Activated CD4-positive, alpha-beta memory T cell treated with anti-CD3 and anti-CD28 coated beads, Interleukin-2, amount 10 ng/mL, durations not matched to agents 7 days and 5 days (primary cell): Measurements from ENCODE around the gene RARRES2. TPM values are rescaled to one million over a fixed set of nuclear protein-coding genes. Genes with fewer than 3 reads are reported as not detected.

Experiments
- CTCF ChIA-PET: fragments of 350-600 bp; sonication (Branson Sonifier 250); formaldehyde crosslinking; loops from one replicate; lab custom pipeline; 2021; ENCODE audit warnings: antibody characterized with exemption, inconsistent platforms; lab: Charles Lee
- POLR2A ChIA-PET: fragments of 350-600 bp; sonication (Branson Sonifier 250); formaldehyde crosslinking; loops from one replicate; lab custom pipeline; 2021; ENCODE audit warnings: antibody characterized with exemption; lab: Charles Lee
- DNase-seq: peaks from one replicate; pipeline ENCODE4 v3.0.0-alpha.2; 2020
- H3K27ac Mint-ChIP-seq: one replicate; pipeline ENCODE4 v1.8.0; 2021; ENCODE audit warnings: mild to moderate bottlenecking, mixed read lengths
- H3K27me3 Mint-ChIP-seq: one replicate; pipeline ENCODE4 v1.8.0; 2021; ENCODE audit warnings: mixed read lengths
- H3K36me3 Mint-ChIP-seq: one replicate; pipeline ENCODE4 v1.8.0; 2021; ENCODE audit warnings: low read depth, mixed read lengths
- H3K4me1 Mint-ChIP-seq: one replicate; pipeline ENCODE4 v1.8.0; 2021; ENCODE audit warnings: mixed read lengths
- H3K4me3 Mint-ChIP-seq: one replicate; pipeline ENCODE4 v1.8.0; 2021; ENCODE audit warnings: mild to moderate bottlenecking, mixed read lengths
- H3K9me3 Mint-ChIP-seq: one replicate; pipeline ENCODE4 v1.8.0; 2021; ENCODE audit warnings: mixed read lengths
- total RNA-seq, 2 experiments: library from RNA; stranded (reverse); gene quantifications; one replicate each; pipeline ENCODE4 v1.2.3, GENCODE V29; 2021

RARRES2 gene
- total RNA-seq, 2 experiments from 2014 or later = not detected

- no peak overlapping the region for H3K4me3 Mint-ChIP-seq
- DNase-seq = no peak
- H3K27ac Mint-ChIP-seq = no peak overlapping the region
- no peaks in the 10 kb centered on the region for H3K27me3 Mint-ChIP-seq
- H3K9me3 Mint-ChIP-seq = no peaks in the 10 kb centered on the region
- H3K4me1 Mint-ChIP-seq = peaks cover 38% of the 10 kb centered on the region
- H3K36me3 Mint-ChIP-seq = peaks cover 5% of the 10 kb centered on the region
- ChIA-PET POLR2A (interaction anchor here (1.1 to 5.1 kb wide), 3 partner anchors 8 to 40 kb away, joined by 4 to 47 read pairs (median 4); partner anchors contain the start of gene ZNF775), CTCF (interaction anchor here (0.8 to 2.3 kb wide), 7 partner anchors 8 to 52 kb away, joined by 3 to 7 read pairs (median 3); no protein-coding TSS in a partner anchor)
Observed at GRCh38 chr7:150365673-150366398, 24.4 kb upstream of the RARRES2 start.

GRCh38 chr7:150365194-150365593 is 23.8 kb upstream of the RARRES2 start:
- POLR2A ChIA-PET = no interaction called here
- no peak overlapping the region for H3K27ac Mint-ChIP-seq
- CTCF ChIA-PET = interaction anchor here (1.0 to 1.6 kb wide), 3 partner anchors 10 to 13 kb away, joined by 3 to 7 read pairs (median 4); no protein-coding TSS in a partner anchor
- H3K4me1 Mint-ChIP-seq = peaks cover 31% of the 10 kb centered on the region
- DNase-seq = no peak
- H3K27me3 Mint-ChIP-seq = no peaks in the 10 kb centered on the region
- no peaks in the 10 kb centered on the region for H3K9me3 Mint-ChIP-seq
- H3K36me3 Mint-ChIP-seq = peaks cover under 1% of the 10 kb centered on the region
- H3K4me3 Mint-ChIP-seq = no peak overlapping the region

GRCh38 chr7:150363872-150364271 is 22.4 kb upstream of the RARRES2 start:
- peaks cover 30% of the 10 kb centered on the region for H3K4me1 Mint-ChIP-seq
- H3K36me3 Mint-ChIP-seq = peaks cover 3% of the 10 kb centered on the region
- H3K9me3 Mint-ChIP-seq = peaks cover 3% of the 10 kb centered on the region
- no peak for DNase-seq
- ChIA-PET CTCF (interaction anchor here (1.6 kb wide), 1 partner anchor 40 kb away, joined by 3 read pairs; no protein-coding TSS in a partner anchor), POLR2A (no interaction called here)
- no peak overlapping the region for H3K4me3 Mint-ChIP-seq
- H3K27me3 Mint-ChIP-seq = no peaks in the 10 kb centered on the region
- no peak overlapping the region for H3K27ac Mint-ChIP-seq

- Mint-ChIP-seq H3K4me3 (no peak overlapping the region), H3K27ac (no peak overlapping the region), H3K36me3 (peaks cover 3% of the 10 kb centered on the region), H3K9me3 (peaks cover 3% of the 10 kb centered on the region), H3K27me3 (no peaks in the 10 kb centered on the region), H3K4me1 (peaks cover 35% of the 10 kb centered on the region)
- no peak for DNase-seq
- ChIA-PET CTCF (interaction anchor here (1.1 to 1.6 kb wide), 2 partner anchors 11 to 41 kb away, joined by 3 read pairs; no protein-coding TSS in a partner anchor), POLR2A (interaction anchor here (1.0 kb wide), 1 partner anchor 42 kb away, joined by 3 read pairs; a partner anchor contains a TSS)
Observed at GRCh38 chr7:150363370-150363769, 21.9 kb upstream of the RARRES2 start.

- CTCF ChIA-PET = interaction anchor here (1.1 kb wide), 1 partner anchor 13 kb away, joined by 3 read pairs; no protein-coding TSS in a partner anchor
- Mint-ChIP-seq H3K4me1 (peaks cover 43% of the 10 kb centered on the region), H3K27ac (no peak overlapping the region), H3K9me3 (peaks cover 3% of the 10 kb centered on the region), H3K4me3 (no peak overlapping the region), H3K36me3 (peaks cover 3% of the 10 kb centered on the region), H3K27me3 (no peaks in the 10 kb centered on the region)
- no peak for DNase-seq
- POLR2A ChIA-PET = interaction anchor here (1.0 kb wide), 1 partner anchor 44 kb away, joined by 3 read pairs; a partner anchor contains a TSS
Observed at GRCh38 chr7:150361807-150362621, 20.6 kb upstream of the RARRES2 start.

GRCh38 chr7:150361402-150361801 is 20.0 kb upstream of the RARRES2 start:
- Mint-ChIP-seq H3K27me3 (no peaks in the 10 kb centered on the region), H3K27ac (no peak overlapping the region), H3K9me3 (peaks cover 3% of the 10 kb centered on the region), H3K4me3 (no peak overlapping the region), H3K36me3 (peaks cover 3% of the 10 kb centered on the region), H3K4me1 (peaks cover 47% of the 10 kb centered on the region)
- DNase-seq = no peak
- ChIA-PET POLR2A (interaction anchor here (1.0 kb wide), 1 partner anchor 8 kb away, joined by 4 read pairs; no protein-coding TSS in a partner anchor), CTCF (no interaction called here)

GRCh38 chr7:150360363-150361058 is 19.1 kb upstream of the RARRES2 start:
- H3K36me3 Mint-ChIP-seq = peaks cover 3% of the 10 kb centered on the region
- H3K27ac Mint-ChIP-seq = peak overlapping the region; percentile 56
- DNase-seq = no peak
- CTCF ChIA-PET = no interaction called here
- H3K9me3 Mint-ChIP-seq = peaks cover 3% of the 10 kb centered on the region
- POLR2A ChIA-PET = interaction anchor here (1.0 kb wide), 1 partner anchor 9 kb away, joined by 4 read pairs; no protein-coding TSS in a partner anchor
- peaks cover 52% of the 10 kb centered on the region for H3K4me1 Mint-ChIP-seq
- no peaks in the 10 kb centered on the region for H3K27me3 Mint-ChIP-seq
- H3K4me3 Mint-ChIP-seq = peak overlapping the region; percentile 12

GRCh38 chr7:150359622-150360362 is 18.4 kb upstream of the RARRES2 start:
- Mint-ChIP-seq H3K36me3 (peaks cover 3% of the 10 kb centered on the region), H3K4me1 (peaks cover 52% of the 10 kb centered on the region), H3K27me3 (no peaks in the 10 kb centered on the region), H3K9me3 (peaks cover 3% of the 10 kb centered on the region), H3K27ac (peak overlapping the region; percentile 56), H3K4me3 (peak overlapping the region; percentile 12)
- no peak for DNase-seq
- POLR2A ChIA-PET = no interaction called here
- CTCF ChIA-PET = no interaction called here

GRCh38 chr7:150358988-150359621 is 17.7 kb upstream of the RARRES2 start:
- H3K4me3 Mint-ChIP-seq = no peak overlapping the region
- H3K36me3 Mint-ChIP-seq = peaks cover 3% of the 10 kb centered on the region
- peaks cover 49% of the 10 kb centered on the region for H3K4me1 Mint-ChIP-seq
- CTCF ChIA-PET = interaction anchor here (1.1 to 2.3 kb wide), 2 partner anchors 11 to 19 kb away, joined by 7 to 9 read pairs; no protein-coding TSS in a partner anchor
- DNase-seq = no peak
- H3K9me3 Mint-ChIP-seq = peaks cover 3% of the 10 kb centered on the region
- POLR2A ChIA-PET = interaction anchor here (0.6 to 2.0 kb wide), 3 partner anchors 20 to 884 kb away, joined by 3 to 10 read pairs (median 4); partner anchors contain the start of gene ZNF775
- H3K27me3 Mint-ChIP-seq = no peaks in the 10 kb centered on the region
- no peak overlapping the region for H3K27ac Mint-ChIP-seq

- CTCF ChIA-PET = interaction anchor here (1.0 to 2.6 kb wide), 6 partner anchors 8 to 75 kb away, joined by 3 to 9 read pairs (median 6); no protein-coding TSS in a partner anchor
- Mint-ChIP-seq H3K27ac (no peak overlapping the region), H3K27me3 (no peaks in the 10 kb centered on the region), H3K9me3 (peaks cover 3% of the 10 kb centered on the region), H3K4me1 (peaks cover 44% of the 10 kb centered on the region), H3K36me3 (peaks cover 3% of the 10 kb centered on the region), H3K4me3 (no peak overlapping the region)
- POLR2A ChIA-PET = interaction anchor here (0.6 to 2.0 kb wide), 6 partner anchors 10 to 885 kb away, joined by 3 to 10 read pairs (median 5); partner anchors contain the start of genes REPIN1 and ZNF775
- no peak for DNase-seq
Observed at GRCh38 chr7:150358433-150358832, 17.0 kb upstream of the RARRES2 start.
